Body of pancreas (tissue), 4 donors: Measurements from ENCODE around the gene FBXL7. TPM values are rescaled to one million over a fixed set of nuclear protein-coding genes. Genes with fewer than 3 reads are reported as not detected.

ENCODE experiments used
- ATAC-seq: fragments of 150-250 bp; one replicate; pipeline ENCODE4 v1.9.1; 2016
- DNase-seq, 4 donors: peaks; one replicate each; pipeline ENCODE4 v3.0.0-alpha.2; 2019
- H3K27ac ChIP-seq, 4 donors: fragments of 200-600 bp; sonication (generic); 1 replicate in 3 of 4; 2 replicates in 1 of 4; pipeline versions ENCODE4 v1.5.1 to v1.6.1; 2016 to 2019; ENCODE audit warnings: mild to moderate bottlenecking in 1 of 4, mixed read lengths in 1 of 4, moderate library complexity in 1 of 4
- H3K27me3 ChIP-seq, 2 donors: fragments of 200-600 bp; sonication (generic); one replicate each; pipeline ENCODE4 v1.6.0; 2016; ENCODE audit warnings: mild to moderate bottlenecking in 1 of 2
- H3K36me3 ChIP-seq, 2 donors: fragments of 200-600 bp; sonication (generic); replicated peaks in 1 of 2; 2 replicates each; pipeline ENCODE4 v1.5.1; 2016; ENCODE audit warnings: low read depth in 2 of 2; ENCODE audit not compliant: insufficient read depth in 1 of 2
- H3K4me1 ChIP-seq: fragments of 200-600 bp; sonication (generic); one replicate; pipeline ENCODE4 v1.6.0; 2016
- H3K4me3 ChIP-seq, 2 donors: fragments of 200-600 bp; sonication (generic); 1 replicate in 1 of 2; 2 replicates in 1 of 2; pipeline ENCODE4 v1.5.1; 2016 to 2019
- H3K9me3 ChIP-seq, 3 donors: fragments of 200-600 bp; sonication (generic); 1 replicate in 2 of 3; 2 replicates in 1 of 3; pipeline ENCODE4 v1.5.1; 2016
- CTCF ChIP-seq, 7 experiments: fragments of 450-650 bp in 4 of 7; fragments of 200-600 bp in 3 of 7; sonication (generic) in 3 of 7; IDR thresholded peaks; one replicate each; pipeline ENCODE4 v1.5.1; 2016 to 2019; ENCODE audit warnings: antibody characterized with exemption in 7 of 7
- POLR2A ChIP-seq, 3 donors: fragments of 450-650 bp; IDR thresholded peaks; one replicate each; pipeline ENCODE4 v1.6.1; 2016; ENCODE audit warnings: antibody characterized with exemption in 3 of 3, mild to moderate bottlenecking in 2 of 3
- WGBS, 2 donors: methylation state at CpG; one replicate each; pipeline ENCODE4 v1.1.5; 2017; 5-methylcytosine and 5-hydroxymethylcytosine counted together
- intact Hi-C: fragments of 100-400 bp; cut with DNase I; formaldehyde crosslinking; loops from one replicate; pipeline ENCODE4 v1.15.1; 2023
- total RNA-seq, 2 donors: library from RNA; depleted of rRNA; stranded (reverse); fragments of >200 nt; gene quantifications; one replicate each; pipeline ENCODE4 v1.1.0, GENCODE V29; 2016

The FBXL7 gene
- total RNA-seq, 2 donors from 2014 or later, result 3.1 to 4.0 TPM

GRCh38 chr5:15529013-15529412 is 29.0 kb downstream of the FBXL7 start:
- TF ChIP-seq CTCF (IDR thresholded peaks at IDR 0.05), result no peak
- H3K9me3 ChIP-seq, result no peaks in the 10 kb centered on the region
- H3K4me3 ChIP-seq, result no peak overlapping the region
- DNase-seq (no peak), ATAC-seq (no peak)
- intact Hi-C loops, result no loop called here
- no peaks in the 10 kb centered on the region for H3K36me3 ChIP-seq
- H3K27ac ChIP-seq, result no peak overlapping the region
- WGBS, 2 donors, result 66 to 72% methylated on average over 5 of the region's 5 CpGs
- no peaks in the 10 kb centered on the region for H3K27me3 ChIP-seq
- no peaks in the 10 kb centered on the region for H3K4me1 ChIP-seq

GRCh38 chr5:15529821-15530220 is 29.8 kb downstream of the FBXL7 start:
- H3K4me1 ChIP-seq, result no peaks in the 10 kb centered on the region
- H3K9me3 ChIP-seq, result no peaks in the 10 kb centered on the region
- intact Hi-C loops, result no loop called here
- no peak for ATAC-seq
- TF ChIP-seq POLR2A (IDR thresholded peaks at IDR 0.05), result no peak
- no peak for TF ChIP-seq CTCF (IDR thresholded peaks at IDR 0.05)
- no peak overlapping the region for H3K27ac ChIP-seq
- H3K36me3 ChIP-seq, result no peaks in the 10 kb centered on the region
- H3K4me3 ChIP-seq, result no peak overlapping the region
- DNase-seq, result no peak
- no peaks in the 10 kb centered on the region for H3K27me3 ChIP-seq
- 64 to 66% methylated on average over 2 of the region's 2 CpGs for WGBS, 2 donors

GRCh38 chr5:15533129-15533893 is 33.3 kb downstream of the FBXL7 start:
- DNase-seq (no peak), ATAC-seq (no peak)
- Histone ChIP-seq H3K36me3 (no peaks in the 10 kb centered on the region), H3K9me3 (no peaks in the 10 kb centered on the region), H3K27ac (no peak overlapping the region), H3K4me3 (no peak overlapping the region), H3K4me1 (no peaks in the 10 kb centered on the region), H3K27me3 (no peaks in the 10 kb centered on the region)
- TF ChIP-seq POLR2A (IDR thresholded peaks at IDR 0.05), result no peak
- TF ChIP-seq CTCF (IDR thresholded peaks at IDR 0.05), result no peak
- 42 to 50% methylated on average over 5 of the region's 5 CpGs for WGBS, 2 donors
- intact Hi-C loops, result no loop called here

- Histone ChIP-seq H3K4me3 (no peak overlapping the region), H3K27me3 (no peaks in the 10 kb centered on the region), H3K4me1 (no peaks in the 10 kb centered on the region), H3K27ac (no peak overlapping the region), H3K36me3 (no peaks in the 10 kb centered on the region), H3K9me3 (no peaks in the 10 kb centered on the region)
- DNase-seq (no peak), ATAC-seq (no peak)
- WGBS, 2 donors, result 71 to 76% methylated on average over 4 of the region's 4 CpGs
- TF ChIP-seq CTCF (IDR thresholded peaks at IDR 0.05), result no peak
- no peak for TF ChIP-seq POLR2A (IDR thresholded peaks at IDR 0.05)
- intact Hi-C loops, result no loop called here
These were observed 36.0 kb downstream of the FBXL7 start for GRCh38 chr5:15535938-15536337.

GRCh38 chr5:15538516-15538915 is 38.5 kb downstream of the FBXL7 start:
- Histone ChIP-seq H3K4me1 (no peaks in the 10 kb centered on the region), H3K4me3 (no peak overlapping the region), H3K27me3 (no peaks in the 10 kb centered on the region), H3K9me3 (no peaks in the 10 kb centered on the region), H3K27ac (no peak overlapping the region), H3K36me3 (no peaks in the 10 kb centered on the region)
- ATAC-seq (no peak), DNase-seq (no peak)
- 31 to 42% methylated on average over 2 of the region's 2 CpGs for WGBS, 2 donors
- intact Hi-C loops, result no loop called here
- TF ChIP-seq POLR2A (IDR thresholded peaks at IDR 0.05), result no peak
- TF ChIP-seq CTCF (IDR thresholded peaks at IDR 0.05), result no peak
